ENCODE results near the gene RHPN2.
"Not testable (repeated sequence)": the region's sequence is repeated elsewhere in the genome, so short reads cannot be mapped to it uniquely, and the experiment has no call there.

RHPN2 gene

DNA sequence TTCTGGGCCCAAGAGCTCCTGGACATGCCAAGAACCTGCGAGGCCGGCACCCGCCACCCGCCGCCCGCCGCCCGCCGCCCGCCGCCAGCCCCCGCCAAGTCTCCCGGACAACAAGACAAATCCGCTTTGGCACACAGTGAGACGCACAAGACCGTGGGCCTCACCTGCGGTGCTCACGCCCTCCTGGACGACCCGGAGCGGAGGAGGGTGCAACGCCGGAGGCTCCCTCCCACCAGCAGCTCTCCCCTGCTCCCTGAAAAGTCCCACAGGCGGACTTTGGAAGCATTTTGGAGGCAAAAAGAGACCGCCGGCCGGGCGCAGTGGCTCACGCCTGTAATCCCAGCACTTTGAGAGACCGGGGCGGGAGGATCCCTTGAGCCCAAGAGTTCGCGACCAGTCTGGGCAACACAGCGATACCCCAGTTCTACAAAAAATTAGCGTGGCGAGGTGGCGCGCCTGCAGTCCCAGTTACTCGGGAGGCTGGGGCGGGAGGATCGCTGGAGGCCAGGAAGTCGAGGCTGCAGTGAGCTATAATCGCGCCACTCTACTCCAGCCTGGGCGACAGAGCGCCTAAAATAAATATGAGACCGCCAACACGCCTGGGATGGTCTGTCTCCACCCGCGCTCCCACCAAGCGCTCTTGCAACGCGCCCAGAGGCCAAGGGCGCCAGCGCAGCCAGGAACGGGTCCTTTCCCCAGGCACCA lies 783 bp downstream of the RHPN2 start:
- no peak for DNase-seq

DNA sequence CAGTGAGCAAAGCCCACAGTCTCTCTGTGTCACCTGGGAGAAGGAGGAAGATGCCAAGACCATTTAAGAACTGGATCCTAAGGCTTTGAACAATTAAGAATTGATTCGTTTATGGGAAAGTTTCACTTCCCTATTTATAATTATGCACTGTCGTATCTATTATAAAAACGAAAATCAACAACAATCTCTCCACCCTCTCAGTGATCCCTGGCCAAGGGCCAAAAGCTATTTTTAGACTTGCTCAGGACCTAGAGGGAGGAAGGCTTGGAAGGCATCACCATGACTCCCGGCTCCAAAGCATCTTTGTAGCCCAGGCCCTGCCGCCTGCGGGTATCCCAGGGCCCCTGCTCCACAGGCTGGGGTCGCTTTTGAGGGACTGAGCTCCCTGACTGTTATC lies 1.3 kb downstream of the RHPN2 start:
- DNase-seq = no peak

DNA sequence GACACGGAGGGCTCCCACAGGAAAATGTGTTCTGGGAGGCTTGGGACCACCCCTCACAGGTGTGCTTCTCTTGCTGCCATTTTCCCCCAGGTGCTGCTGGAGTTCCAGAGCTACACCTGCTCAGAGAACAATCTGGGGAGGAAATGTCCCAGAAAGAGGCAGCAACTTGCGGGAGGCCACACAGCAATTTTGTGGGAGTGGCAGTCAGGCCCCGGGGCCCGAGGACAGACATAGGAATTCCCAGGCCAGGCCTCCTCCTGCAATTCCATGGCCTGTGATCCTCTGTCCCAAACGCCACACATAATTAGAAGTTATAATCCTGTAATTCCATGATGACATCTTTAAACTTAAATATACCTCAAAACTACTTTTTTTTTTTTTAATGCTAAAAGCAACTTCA lies 1.8 kb downstream of the RHPN2 start:
- no peak for DNase-seq

DNA sequence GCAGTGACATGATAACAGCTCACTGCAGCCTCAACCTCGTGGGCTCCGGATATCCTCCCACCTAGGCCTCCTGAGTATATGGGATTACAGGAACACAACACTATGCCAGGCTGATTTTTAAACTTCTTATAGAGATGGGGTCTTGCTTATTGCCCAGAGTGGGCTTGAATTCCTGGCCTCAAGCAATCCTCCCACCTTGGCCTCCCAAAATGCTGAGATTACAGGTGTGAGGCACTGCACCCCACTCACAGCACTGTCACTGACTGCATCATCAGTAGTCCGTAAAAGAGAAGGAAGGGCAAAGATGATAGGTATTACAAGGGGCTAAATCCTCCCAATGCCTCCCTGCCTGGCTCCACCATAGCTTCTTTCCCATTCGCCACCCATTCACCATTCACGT lies 4.1 kb downstream of the RHPN2 start:
- DNase-seq = no peak

DNA sequence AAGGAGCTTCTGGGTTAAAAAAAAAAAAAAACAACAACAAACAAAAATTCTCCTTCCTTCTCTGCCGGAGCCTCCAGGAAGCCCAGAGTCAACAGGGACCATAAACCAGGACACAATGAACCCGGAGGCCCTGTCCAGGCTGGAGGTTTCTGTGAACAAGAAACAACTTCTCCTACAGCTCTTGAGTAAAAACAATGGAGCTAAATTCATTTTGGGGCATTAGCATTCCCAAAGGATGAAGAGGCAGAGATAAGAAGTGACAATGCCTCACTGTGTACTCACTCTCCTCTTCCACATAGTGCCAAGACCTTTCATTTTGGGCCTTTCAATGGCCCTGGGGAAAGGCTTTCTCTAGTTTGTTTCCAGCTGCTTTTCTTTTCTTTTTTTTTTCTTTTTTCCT lies 9.0 kb downstream of the RHPN2 start:
- DNase-seq = no peak

DNA sequence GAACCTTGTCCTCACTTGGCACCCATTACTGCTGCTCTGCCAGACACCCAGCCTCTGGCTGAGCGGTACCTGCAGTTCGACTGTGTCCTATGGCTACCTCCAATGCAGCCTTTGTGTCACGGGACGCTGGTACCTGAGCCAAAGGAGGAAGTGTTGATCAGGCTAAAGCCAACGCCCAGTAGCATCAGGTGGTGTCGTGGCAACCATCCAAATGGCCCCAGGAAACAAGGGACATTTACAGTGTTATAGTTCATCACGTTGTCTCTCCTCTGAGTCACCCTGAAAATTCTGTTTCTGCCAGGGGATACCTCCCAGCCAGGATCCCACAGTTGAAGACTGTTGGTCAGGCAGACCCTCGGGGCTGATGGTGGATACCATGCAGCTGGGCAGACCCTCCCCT lies 10.1 kb downstream of the RHPN2 start:
- no peak for DNase-seq

DNA sequence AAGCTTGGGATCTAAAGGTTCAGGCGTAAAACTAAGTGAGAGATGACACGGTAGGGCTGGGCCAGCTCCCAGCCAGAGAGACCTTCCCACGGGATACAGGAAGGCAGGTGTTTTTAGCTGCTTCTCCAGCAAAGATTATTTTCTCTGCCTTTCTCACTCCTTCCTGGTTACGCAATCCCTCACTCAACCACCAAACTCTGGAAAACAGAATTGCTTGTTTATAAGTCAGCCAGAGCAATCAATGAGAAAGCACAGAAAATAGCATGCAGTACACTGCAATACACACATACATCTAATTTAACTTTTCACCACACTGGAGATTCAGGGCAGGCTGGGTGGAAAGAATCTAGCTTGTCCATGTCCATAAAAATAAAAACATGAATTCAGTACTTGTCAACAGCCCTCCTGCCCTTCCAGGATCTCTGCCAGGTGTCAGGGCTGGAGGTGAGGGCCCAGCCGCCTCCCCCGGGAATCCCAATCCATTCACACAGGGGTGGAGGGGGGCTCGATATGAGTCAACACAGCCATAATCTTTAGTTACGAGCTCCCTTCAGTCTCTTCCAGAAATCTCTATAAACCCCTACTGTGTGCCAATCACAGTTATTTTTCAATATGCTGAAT lies 12.2 kb downstream of the RHPN2 start:
- no peak for DNase-seq

DNA sequence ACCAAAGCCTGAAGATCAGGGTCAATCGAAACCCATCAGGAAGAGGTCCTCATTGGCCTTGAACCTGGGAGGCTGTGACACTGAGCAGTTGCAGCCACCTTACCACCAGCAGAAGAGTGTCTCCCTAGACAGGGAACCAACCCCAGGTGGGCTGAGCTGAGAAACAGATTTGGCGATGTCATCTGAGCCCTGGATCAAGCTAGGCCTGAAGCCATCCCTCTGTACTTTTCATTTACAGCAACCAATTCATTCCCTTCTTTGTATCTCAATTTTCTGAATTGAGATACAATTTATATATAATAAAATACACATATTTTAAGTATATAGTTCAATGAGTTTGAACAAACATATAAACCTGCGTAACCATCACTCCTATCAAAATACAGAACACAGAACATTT lies 14.6 kb downstream of the RHPN2 start:
- DNase-seq = no peak

DNA sequence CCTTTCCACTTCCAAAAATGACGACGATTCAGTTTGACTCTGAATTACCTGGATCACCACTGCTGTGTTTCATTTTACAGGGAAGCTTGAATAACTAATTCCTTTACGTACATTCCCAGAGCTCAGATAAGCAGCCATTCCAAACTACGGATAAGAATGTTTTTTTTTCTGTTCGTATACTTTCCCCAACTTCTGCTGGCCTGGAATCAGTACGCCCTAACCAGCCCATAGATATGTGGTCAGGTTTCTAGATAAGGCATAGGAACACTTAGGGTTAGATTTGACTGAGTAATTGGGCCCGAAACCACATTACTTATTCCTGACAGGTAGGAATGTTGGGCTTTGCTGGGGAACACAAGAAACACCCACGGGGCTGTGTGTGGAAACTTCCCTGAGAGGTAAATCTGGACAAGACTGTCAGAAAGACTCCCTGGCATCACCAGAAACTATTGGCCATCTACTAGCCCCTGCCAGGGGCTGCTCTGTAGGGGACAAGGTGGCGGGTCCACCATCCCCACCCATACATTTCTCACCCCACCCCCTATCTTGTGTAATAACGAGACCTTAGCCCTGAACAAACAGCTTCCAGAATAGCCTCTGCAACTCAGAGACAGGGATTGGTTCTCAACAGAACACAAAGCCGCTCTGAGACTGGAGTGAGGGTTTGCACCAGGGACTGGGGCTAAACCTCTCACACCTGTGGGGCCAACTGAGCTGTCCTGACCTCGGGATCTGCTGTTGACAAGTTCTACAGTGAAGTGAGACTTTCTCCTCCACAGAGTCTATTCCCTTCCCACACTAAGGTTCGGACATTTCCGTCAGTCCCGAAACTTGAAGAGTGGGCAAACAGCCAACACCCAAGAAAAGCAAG lies 15.6 kb downstream of the RHPN2 start:
- no peak for DNase-seq

DNA sequence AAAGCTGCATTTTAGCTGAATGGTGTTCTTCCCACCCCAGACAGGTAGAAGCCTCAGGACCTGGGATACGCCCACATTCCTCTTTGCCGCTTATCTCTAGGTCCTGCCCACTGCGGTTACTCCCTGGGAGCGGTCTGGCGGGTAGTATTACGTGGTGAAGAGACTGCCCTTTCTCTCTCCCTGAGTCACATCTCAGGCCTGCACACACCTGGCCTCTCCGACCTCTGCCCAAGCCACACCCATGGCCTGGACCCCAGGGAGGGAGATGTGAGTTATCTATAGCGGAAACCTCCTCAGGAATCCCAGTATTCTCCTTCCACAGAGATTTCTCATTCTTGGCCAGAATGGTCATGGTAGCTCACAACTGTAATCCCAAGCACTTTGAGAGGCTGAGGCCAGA lies 17.3 kb downstream of the RHPN2 start:
- no peak for DNase-seq

DNA sequence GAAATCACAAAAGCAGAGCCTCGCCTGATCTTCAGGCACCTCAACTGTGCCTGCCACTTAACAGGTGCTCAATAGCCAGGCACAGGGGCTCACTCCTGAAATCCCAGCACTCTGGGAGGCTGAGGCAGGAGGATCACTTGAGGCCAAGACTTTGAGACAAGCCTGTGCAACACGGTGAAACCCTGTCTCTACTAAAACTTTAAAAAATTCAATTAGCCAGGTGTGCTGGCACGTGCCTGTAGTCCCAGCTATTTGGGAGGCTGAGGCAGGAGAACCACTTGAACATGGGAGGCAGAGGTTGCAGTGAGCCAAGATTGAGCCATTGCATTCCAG lies 22.9 kb downstream of the RHPN2 start:
- DNase-seq = not testable (repeated sequence)

DNA sequence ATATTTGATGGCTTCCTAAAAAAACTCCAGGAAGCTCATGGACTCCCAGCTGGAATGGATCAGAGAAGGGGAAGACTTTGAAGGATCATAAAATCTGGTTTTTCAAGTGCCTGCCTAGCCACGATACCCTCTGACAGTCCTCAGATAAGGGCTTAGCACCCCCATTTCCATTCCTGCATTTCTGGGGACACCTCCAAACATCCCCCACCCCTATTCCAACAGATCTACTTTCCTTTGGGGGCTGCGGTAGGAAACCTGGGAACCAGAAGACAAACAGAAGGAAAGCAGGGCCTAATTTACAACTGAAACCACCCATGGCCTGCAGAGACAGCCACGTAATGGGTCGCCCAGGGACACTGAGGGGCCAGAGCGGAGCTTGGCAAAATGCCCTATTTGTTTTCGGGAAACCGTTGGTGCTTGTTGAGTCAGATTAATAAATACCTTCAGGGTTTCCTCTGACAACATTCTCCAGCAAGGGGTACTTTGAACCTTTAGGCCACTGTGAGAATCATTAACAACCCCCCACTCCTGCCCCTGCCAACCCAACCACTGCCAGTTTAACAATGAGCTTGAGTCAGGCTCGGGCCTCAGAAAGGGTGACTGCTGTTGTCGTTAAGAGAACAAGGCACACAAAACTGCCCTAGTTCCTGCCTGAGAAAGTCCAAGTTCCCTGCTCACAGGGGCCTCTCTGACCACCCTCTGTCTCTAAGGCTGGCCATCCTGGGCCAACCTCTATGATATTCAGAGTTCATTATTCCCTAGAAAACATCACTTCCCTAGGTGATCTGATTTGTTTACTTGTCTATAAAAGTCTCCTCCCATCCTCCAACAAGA lies 23.5 kb downstream of the RHPN2 start:
- DNase-seq = no peak

DNA sequence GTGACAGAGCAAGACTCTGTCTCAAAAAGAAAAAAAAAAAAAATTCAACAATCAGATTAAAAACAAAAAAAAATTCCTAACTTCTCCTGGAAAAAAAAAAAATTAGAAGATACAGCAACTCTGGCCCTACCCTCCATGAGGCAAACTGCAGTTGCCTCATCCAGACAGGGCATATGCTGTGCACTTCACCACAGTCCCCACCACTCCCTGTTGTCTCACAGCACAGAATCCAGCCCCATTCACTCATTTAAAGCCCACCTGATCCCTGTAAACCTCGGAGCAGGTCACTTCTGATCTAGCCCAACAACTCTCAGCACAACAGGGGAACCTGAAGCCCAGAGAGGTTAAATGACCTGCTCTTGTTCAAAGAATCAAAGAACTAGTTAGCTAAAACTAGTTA lies 24.9 kb downstream of the RHPN2 start:
- DNase-seq = no peak

DNA sequence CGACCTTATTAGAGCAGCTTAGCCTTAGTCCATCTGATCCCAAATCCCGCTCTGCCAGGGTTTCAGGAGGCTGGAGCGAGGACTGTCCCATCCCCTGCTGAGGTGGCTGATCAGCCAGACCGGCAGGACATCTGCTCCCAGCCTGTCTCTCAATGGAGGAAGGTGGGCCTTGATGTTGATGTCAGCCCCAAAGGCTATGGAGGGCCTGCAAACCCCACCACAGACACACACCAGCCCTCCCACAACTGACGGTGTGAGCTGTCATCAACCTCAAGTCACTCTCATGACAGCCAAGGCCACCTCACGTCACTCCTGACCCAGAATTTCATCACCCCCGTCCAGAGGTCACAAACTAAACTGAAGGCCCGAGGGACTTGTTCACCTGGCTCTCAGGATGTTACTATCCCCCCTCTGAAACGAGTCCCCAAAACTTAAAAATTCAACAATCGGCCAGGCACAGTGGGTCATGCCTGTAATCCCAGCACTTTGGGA lies 25.5 kb downstream of the RHPN2 start:
- no peak for DNase-seq

DNA sequence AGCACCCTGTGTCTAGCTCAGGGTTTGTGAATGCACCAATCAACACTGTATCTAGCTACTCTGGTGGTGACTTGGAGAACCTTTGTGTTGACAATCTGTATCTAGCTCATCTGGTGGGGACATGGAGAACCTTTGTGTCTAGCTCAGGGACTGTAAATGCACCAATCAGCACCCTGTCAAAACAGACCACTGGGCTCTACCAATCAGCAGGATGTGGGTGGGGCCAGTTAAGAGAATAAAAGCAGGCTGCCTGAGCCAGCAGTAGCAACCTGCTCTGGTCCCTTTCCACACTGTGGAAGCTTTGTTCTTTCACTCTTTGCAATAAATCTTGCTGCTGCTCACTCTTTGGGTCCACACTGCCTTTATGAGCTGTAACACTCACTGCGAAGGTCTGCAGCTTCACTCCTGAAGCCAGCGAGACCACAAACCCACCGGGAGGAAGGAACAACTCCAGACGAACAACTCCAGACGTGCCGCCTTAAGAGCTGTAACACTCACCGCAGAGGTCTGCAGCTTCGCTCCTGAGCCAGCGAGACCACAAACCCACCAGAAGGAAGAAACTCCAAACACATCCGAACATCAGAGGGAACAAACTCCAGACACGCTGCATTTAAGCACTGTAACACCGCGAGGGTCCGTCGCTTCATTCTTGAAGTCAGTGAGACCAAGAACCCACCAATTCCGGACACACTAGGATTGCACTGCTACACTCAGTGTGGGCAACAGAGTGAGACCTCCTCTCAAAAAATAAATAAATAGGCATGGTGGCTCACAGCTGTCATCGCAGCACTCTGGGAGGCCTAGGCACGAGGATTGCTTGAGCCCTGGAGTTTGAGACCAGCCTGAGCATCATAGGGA lies 27.3 kb downstream of the RHPN2 start:
- peak; percentile 64 for DNase-seq

DNA sequence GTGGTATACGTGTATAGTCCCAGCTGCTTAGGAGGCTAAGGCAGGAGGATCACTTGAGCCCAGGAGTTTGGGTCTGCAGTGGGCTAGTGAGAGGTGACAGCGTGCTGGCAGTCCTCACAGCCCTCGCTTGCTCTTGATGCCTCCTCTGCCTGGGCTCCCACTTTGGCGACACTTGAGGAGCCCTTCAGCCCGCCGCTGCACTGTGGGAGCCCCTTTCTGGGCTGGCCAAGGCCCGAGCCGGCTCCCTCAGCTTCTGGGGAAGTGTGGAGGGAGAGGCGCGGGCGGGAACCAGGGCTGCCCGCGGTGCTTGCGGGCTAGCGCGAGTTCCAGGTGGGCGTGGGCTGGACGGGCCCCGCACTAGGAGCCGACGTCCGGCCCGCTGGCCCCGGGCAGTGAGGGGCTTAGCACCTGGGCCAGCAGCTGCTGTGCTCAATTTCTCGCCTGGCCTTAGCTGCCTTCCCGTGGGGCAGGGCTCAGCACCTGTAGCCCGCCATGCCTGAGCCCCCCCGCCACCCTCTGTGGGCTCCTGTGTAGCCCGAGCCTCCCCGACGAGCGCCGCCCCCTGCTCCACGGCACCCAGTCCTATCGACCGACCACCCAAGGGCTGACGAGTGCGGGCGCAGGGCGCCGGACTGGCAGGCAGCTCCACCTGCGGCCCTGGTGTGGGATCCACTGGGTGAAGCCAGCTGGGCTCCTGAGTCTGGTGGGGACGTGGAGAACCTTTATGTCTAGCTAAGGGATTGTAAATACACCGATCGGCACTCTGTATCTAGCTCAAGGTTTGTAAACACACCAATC lies 28.1 kb downstream of the RHPN2 start:
- DNase-seq = not testable (repeated sequence)

DNA sequence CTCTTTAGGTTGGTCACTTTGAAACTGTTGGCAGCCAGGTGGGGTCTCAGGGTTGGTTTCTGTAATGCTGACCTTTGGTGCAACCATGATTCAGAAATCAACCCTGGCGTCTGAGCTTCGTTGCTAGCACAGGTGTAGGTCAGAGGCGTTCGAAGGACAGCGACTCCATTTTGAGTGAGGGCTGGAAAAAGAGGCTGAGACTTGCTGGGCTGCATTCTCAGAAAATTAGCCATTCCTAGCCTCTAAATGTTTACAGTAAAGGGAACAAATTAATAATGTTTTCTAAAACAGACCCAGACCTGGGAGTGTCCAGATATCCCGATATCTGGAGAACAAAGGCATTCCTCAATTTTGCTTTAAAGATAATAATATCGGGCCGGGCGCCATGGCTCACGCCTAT lies 29.2 kb downstream of the RHPN2 start:
- DNase-seq = no peak

DNA sequence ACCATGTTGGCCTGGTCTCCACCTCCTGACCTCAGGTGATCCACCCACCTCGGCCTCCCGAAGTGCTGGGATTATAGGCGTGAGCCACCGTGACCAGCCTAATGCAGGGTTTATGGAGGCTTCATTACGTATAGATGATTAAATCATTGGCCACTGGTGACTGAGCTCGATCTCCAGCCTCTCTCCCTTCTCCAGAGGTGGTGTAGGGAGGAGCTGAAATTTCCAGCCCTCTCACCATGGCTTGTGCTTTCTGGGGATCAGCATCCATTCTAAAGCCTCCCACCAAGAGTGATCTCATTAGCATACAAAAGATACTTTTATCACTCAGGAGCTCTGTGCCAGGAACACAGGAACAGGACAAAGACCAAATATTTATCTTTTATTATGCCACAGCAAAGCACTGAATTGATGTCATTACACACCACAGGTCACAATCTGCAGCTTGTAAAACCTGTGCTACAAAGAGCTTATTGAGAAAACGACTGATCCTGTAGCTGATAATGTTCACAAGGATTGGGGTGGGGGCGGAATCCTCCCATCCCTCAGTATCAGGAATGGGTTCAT lies 32.4 kb downstream of the RHPN2 start:
- DNase-seq = no peak

DNA sequence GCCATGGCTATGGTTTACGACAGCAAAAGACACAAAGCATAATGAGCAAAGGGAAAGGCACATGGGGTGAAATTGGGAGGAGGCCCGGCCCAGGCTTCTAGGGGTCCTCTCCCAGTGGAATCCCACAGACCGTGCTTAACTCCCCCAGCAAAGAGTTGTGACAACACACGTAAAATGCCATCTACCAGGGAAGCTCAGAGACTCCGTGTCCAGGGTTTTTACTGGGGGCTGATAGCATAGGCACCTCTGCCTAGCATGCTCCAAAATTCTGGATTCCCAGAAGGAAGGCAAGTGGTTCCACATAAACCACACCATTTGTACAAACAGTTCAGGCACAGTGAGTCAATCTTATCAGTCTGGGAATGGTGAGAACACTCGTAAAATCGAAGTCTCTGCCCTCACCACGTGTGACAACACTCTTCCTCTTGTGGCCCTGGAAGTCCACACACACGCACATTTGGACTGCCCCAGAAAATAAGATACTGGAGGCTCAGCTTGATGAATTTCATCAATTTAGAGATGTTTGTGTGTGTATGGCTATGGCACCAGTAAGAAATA lies 34.9 kb downstream of the RHPN2 start:
- no peak for DNase-seq

DNA sequence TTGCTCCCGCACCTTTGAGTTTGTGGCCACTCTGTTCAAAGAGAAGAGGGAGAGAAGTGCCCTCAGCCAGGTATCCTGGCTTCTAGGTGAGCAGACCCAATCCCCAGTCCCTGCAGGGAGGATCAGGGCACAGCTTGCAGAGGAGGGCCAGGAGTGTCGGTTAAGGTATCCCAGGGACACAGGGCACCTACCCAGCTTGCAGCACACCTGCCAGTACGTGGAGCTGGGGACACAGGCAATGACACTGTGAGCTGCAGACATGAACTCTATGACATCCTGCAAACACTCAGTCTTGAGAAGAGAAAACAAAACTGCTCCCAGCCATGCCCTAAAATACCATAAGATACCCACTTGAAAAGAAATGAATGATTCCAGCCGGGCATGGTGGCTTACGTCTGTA lies 38.1 kb downstream of the RHPN2 start:
- DNase-seq = not testable (repeated sequence)
